Left forelimb (tissue), 1 donor: ENCODE measurements around the gene SIRT6.
"Not testable (repeated sequence)": the region's sequence is repeated elsewhere in the genome, so short reads cannot be mapped to it uniquely, and the experiment has no call there.

Experiments used
- DNase-seq: peaks from one replicate; pipeline ENCODE4 v3.0.0-alpha.2; 2018; ENCODE audit warnings: low spot score

Gene SIRT6

GRCh38 chr19:4135386-4135785, 47.0 kb downstream of the SIRT6 start:
- not testable (repeated sequence) for DNase-seq

DNA sequence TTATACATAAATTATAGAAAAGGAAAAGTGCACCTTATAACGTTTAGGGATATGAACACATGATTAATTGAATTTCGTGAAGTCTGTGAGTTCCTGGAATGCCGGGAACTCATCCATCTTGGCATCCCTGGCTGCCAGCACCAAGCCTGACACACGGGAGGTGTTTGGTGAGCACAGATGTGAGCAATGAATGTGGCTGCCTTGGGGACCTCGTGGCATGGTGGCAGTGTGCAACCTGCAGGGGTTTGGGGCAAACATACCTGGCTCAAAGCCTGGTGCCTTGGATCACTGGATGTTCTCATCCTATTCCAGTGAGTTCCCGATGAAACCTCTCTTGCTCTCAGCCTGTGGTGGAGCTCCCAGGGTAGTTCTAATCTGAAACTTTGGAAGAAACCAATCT, 48.0 kb downstream of the SIRT6 start:
- no peak for DNase-seq

- DNase-seq: no peak
Observed at GRCh38 chr19:4130744-4131438, 51.5 kb downstream of the SIRT6 start.

- DNase-seq: not testable (repeated sequence)
Observed at GRCh38 chr19:4129050-4129449, 53.3 kb downstream of the SIRT6 start.

- DNase-seq: not testable (repeated sequence)
Observed at GRCh38 chr19:4127322-4127721, 55.0 kb downstream of the SIRT6 start.

- no peak for DNase-seq
Observed at GRCh38 chr19:4124638-4125037, 57.7 kb downstream of the SIRT6 start.
